ENCODE measurements around the gene LBX2.
"Not testable (repeated sequence)": the region's sequence is repeated elsewhere in the genome, so short reads cannot be mapped to it uniquely, and the experiment has no call there.

The LBX2 gene

DNA sequence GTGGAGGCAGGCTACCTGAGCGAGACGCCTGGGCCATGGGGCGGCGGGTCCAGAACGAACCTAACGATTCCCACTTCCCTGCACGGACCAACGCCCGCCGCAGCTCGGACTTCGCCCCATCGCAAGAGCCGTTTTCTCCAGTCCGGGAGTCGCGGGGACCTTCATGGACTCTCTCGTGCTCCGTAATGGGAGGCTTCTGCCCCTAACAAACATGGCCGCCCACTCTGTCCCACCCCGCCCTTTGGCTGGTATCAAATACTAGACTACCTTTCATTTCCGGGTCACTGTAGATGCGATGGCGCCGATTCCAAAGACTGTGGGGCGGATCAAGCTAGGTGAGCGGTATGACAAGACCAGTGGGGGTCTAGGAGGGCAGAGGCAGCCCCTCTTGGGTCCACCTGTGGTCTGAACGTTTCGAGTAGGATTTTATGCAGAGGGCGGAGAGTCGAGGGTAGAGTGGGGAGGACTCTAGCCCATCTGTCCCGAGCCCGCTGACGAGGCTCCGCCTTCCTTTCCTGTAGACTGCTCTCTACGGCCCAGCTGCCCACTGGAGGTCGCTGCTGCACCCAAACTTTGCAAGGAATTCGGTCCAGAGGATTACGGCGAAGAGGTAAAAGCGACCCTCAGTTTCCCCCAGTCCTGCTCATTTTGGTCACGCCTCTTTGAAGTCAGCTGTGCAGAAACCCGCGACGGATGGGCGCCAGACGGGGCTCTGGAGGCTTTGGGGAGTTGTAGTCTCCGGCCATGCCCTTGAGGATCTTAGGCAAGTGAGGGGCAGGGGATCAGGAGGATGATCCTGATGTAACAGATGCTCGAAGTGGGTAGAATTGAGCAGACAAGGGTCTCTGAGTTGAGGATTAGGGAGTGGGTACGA is 16.4 kb downstream of the LBX2 start, which contains the start of the genes CCDC142 and TTC31:
Gene CCDC142, minus strand, starts transcription at position 198 of the 874 bp plus-strand sequence. Its CDS starts 161 bp downstream, at position 37.
Gene TTC31, plus strand, starts transcription at position 281 of the 874 bp plus-strand sequence. Its CDS starts 15 bp downstream, at position 296.
- peak; percentile 85 to 86 for DNase-seq (ENCODE audit: low read depth in 2 of 2)

DNA sequence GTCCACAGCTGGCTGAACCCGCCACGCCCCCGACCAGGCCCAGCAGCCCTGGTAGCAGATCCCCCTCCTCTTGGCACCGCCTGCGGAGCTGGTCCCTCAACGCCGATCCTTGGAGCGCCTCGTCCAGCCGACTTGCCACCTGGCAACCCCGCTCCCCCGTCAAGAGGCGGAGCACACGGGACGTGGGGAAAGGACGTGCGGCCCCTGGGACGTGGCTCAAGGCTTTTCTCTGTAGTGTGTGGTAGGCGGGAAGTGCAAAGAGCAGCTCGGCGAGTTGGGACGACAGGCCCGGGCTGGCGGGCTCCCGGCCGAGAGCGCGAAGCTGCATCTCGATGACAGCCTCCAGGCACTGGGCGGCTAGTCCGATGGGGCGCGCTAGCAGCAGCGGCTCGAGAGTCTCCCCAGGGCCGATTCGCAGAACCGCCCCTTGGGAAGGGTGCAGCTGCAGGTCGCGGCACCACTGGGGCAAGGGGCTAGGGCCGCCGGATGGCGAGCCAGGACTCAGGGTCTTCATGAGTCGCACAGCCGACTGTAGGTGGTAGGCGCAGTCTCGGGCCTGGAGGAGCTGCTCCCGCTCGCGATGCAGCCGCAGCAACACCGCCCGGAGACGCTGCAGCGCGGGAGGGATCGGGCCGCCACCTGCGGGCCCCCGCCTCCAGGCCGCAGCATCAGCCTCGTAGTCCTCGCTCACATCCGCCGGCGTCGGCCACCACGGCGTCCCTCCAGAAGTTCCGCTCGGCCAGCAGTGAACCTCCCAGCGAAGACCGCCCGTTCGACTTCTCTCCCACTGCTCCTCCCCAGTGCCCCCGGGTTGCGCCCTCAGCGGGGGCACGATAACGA is 17.2 kb downstream of the LBX2 start:
- no peak for DNase-seq (ENCODE audit: low read depth in 2 of 2)

DNA sequence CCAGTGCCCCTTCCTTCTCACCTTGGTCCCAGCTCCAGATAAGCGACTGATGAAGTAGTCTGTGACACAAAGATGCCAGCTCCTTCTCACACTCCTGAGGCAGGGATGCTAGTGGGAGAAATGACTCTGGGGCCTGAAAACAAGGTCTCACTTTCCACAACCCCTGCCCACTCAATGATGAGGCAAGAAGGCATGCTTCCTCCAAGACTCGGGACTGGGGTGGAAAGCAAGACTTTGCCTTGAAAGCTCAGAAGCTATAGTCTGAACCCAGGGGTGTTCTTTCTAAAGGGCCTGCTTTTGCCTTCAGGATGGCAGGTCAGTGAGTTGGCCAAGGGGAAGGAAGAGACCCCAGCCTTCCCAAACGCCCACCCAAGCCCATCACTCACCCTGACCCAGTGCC is 18.0 kb downstream of the LBX2 start:
- no peak for DNase-seq (ENCODE audit: low read depth in 2 of 2)

DNA sequence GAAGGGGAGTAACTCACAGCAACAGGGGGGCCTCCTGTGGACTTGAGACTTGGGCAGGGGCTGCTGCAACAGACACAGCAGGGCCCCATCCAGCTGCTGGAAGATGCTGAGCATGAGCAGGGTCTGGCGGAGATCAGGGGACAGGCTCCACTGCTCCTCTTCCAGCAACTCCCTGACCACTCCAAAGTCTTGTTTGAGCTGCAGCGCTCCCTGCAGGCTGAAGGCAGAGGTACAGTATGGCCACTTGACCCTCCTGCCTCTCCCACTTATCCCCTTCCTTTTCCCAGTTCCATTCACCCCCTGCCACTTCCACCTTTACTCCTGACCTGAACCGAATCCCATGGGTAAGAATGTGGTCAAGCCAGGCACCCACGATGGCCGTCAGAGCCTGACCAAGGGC is 24.5 kb downstream of the LBX2 start:
- DNase-seq (ENCODE audit: low read depth in 2 of 2), result no peak

DNA sequence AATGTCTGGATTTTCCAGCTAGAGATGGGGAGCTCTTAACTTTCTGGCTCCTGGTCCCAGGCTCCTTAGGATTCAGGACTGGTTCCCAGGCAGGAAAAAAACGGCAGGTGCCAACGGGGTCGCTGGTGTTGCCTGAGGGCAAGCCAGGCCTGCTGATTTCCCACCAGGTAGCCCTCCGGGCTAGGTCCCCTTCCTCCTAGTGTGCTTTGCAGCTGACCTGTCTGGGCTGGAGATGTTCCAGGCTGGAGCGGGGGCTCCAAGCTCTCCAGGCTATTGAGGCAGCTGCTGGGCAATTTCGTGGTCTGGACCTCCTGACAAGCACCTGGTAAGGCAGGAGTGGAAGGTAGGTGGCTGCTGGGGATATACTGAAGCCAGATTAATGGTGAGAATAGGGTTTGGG is 24.9 kb downstream of the LBX2 start:
- DNase-seq (ENCODE audit: low read depth in 2 of 2), result no peak

DNA sequence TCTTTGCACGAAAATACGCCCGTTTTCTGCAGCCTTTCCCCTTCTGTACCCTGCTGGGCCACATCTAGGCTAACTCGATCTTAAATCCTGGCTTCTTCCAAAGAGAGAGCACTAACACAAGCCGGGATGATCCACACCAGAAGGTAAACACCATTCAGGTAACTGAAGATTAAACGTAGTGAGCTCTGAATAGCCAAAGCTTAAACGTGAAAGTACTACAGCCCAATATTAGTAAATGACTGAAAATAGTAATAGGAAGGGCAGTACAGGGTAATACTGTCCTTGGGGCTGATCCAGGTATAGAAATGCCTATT is 26.5 kb downstream of the LBX2 start:
- DNase-seq (ENCODE audit: low read depth in 2 of 2), result no peak

DNA sequence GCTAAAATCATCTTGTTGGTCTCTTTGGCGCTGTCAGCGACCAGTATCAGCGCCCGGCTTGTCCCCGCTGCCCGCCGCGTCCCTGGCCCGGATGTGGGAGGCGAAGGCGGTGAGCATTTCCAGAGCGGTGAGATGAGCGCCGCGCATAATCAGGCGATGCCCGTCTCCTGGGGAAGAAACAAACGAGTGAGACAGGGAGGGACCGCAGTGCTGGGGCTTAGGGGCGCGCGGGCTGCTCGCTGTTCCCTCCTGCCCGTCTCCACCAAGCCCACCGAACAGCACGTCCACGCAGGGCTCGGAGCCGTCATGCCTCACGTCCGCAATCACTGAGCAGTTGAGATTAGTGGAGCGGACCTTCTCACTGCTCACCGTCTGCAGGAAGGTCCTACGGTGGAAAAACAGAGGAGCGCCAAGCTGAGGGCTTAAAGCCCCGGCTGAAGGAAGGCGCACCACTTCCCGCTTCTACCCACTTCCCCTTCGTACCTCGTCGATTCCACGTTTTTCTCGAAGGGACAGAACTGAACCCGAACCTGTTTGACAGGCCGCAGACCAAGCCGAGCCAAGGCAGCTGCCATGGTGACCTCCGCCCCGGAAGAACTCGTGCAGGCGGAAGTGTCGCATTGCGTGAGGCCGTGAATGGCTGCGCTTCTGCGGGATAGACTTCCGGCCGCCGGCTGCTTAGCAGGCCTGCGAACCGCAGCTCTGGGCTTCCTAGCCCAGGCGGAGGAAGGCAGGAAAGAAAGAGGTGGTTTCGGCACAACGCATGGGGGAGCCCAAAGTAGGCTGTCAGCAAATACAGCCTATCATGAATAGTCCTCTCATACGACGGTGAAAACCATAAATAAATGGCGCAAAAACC is 27.1 kb downstream of the LBX2 start, which contains the start of gene MRPL53:
Gene MRPL53, minus strand, starts transcription at position 595 of the 859 bp plus-strand sequence. Its CDS starts 20 bp downstream, at position 575.
- DNase-seq (ENCODE audit: low read depth in 2 of 2), result peak; percentile 96

DNA sequence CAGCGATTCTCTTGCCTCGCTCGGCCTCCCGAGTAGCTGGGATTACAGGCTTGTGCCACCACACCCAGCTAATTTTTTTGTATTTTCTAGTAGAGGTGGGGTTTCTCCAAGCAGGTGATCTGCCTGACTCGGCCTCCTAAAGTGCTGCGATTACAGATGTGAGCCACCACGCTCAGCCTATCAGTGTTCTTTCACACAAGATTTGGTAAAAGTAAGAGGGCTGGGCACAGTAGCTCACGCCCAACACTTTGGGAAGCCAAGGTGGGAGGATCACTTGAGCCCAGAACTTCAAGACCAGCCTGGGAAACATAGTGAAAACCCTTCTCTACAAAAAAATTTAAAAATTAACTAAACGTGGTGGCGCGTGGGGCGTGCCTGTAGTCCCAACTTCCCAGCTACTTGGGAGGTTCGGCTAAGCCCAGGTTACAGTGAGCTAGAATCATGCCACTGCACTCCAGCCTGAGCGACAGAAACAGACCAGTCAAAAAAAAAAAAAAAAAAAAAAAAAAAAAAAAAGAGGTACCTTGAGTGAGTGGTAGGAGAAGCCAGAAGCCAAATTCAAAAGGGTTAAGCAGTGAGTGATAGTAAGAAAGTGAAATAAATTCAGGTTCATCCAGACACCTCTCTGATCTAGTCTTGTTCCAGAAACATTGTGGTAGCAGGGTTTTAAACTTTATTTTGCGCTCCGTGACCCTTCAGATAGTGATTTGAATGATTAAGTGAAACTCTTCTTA is 27.9 kb downstream of the LBX2 start:
- DNase-seq (ENCODE audit: low read depth in 2 of 2), result no peak

DNA sequence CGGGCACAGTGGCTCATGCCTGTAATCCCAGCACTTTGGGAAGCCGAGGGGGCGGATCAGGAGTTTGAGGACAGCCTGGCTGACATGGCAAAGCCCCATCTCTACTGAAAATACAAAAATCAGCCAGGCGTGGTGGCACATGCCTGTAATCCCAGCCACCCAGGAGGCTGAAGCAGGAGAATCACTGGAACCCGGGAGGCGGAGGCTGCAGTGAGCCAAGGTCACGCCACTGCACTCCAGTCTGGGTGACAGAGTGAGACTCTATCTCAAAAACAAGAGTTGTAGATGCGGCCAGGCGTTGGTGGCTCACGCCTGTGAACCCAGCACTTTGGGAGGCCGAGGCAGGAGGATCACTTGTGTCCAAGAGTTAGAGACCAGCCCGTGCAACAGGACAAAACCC is 28.7 kb downstream of the LBX2 start:
- DNase-seq (ENCODE audit: low read depth in 2 of 2), result not testable (repeated sequence)

DNA sequence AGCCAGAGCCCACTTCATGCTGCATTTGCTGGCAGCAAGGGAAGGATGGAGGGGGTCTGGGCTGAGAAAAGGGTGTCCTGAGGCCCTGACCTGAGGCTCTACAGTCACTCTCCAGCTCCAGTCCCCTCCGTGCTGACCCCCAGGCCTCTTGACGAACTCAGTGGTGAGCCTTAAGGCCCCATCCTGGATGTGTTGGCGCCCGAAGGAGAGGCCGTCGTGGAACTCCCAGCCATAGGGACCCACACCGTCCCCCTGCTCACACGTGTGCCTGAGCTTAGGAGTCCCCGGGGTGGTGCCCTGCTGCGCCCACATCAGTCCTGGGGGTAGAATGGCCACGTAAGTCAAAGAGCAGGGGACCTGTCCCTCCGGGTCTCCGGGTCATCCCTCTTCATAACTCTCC is 35.0 kb downstream of the LBX2 start:
- DNase-seq (ENCODE audit: low read depth in 2 of 2), result no peak

DNA sequence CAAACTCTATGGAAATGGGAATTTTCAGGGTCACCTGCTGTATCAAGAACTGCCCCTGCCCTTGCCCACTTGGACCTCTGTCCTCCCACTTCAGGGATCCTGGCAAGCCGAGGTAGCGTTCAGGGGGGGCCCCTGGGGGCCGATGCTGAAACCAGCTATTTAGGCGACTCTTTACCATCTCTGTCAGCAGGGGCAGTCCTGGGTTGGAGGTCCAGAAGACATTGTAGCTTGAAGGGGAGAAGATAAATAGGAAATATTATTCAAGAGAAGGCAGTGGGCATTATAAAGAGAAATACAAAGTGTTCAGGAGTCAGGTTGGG is 36.7 kb downstream of the LBX2 start:
- DNase-seq (ENCODE audit: low read depth in 2 of 2), result no peak

DNA sequence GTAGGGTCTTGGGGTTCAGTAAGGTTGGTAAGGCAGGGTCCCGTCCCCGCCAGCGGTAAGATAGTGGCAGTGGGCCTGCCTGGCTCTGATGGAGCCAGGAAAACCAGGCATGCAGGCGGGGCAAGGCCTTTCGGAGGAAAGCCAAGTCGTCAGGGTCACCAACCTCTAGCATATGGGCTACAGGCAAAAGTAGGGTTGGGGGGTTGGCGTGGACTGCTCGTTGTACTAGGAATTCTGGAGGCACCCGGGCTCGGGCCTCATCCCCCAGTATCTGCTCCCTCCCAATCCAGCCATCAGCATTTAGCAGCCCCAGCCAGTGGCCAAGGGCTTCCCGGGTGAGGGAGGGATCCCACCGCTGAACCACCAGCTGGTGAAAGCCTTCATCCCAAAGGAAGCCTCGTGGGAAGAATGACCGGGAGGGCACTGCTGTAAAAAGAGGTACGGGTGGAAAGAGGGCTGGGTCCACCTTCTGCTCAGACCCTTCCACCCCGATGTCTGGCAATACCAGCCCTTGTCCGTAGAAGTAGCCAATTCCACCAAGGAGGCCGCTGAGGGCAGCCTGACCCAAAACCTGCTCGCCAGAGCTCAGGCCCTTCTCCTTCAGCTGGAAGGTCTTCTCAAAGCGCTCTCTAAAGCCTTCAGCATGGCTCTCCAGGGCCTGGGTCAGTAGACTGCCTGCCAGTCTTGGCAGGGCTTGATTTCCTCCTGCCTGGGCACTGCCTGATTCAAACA is 37.2 kb downstream of the LBX2 start:
- DNase-seq (ENCODE audit: low read depth in 2 of 2), result no peak

DNA sequence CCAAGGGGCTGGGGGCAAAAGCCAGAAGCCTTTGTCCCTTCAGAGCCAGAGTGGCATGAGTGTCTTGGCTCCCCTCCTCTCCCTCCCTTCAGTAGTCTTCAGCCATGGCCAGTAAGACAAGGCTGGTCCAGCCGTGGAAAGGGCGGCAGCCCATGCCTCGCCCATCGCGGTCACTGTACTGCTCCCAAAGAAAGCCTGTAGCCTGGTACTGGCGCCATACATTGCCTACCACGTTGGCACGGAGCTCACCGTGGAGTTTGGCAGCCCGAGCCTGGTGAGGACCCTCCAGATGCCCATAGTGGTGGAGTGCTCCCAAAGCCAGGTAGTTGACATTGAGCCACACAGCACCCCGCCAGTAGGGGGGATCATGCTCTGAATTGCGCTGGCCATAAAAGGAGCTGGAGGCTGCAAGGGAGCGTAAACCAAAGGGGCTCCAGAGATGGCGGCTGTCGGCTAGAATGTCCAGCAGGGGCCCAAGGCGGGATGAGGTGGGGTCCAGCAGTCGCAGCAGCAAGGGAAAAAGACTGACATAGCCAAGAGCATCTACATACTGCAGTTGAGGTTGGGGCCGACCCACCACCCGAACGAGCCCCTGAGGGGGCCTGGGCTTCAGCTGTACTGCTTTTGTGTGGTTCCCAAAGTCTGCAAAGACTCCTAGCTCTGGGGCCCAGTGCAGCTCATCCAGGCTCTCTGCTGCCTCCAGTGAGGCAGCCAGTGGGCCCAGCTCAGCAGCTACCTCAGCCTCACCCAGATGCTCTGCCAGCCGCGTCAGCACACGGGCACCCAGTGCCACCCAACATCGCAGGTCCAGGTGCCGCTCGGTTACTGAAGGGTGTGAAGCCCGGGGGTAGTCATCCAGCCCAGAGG is 38.0 kb downstream of the LBX2 start:
- no peak for DNase-seq (ENCODE audit: low read depth in 2 of 2)

DNA sequence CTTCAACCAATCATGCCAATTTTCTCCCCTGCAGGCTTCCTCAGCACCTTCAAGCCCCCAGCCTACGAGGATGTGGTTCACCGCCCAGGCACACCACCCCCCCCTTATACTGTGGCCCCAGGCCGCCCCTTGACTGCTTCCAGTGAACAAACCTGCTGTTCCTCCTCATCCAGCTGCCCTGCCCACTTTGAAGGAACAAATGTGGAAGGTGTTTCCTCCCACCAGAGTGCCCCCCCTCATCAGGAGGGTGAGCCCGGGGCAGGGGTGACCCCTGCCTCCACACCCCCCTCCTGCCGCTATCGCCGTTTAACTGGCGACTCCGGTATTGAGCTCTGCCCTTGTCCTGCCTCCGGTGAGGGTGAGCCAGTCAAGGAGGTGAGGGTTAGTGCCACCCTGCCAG is 39.2 kb downstream of the LBX2 start:
- not testable (repeated sequence) for DNase-seq (ENCODE audit: low read depth in 2 of 2)

DNA sequence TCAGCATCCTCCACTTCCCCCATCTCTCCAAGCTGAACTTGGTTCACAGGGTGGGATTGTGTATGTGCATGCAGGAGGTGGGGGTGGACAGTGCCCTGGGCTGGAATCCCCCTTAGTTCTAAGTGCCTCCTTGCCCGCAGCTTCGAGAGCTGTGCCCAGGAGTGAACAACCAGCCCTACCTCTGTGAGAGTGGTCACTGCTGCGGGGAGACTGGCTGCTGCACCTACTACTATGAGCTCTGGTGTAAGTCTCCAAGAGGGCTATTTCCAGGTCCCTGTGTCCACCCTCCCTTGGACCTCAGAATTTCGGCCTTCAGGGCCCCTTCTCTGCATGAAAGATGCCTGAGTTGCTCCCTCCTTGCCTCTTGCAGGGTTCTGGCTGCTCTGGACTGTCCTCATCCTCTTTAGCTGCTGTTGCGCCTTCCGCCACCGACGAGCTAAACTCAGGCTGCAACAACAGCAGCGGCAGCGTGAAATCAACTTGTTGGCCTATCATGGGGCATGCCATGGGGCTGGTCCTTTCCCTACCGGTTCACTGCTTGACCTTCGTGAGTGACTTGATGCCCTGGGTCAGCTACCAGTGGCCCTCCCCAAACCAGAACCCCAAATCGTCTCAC is 39.8 kb downstream of the LBX2 start:
- not testable (repeated sequence) for DNase-seq (ENCODE audit: low read depth in 2 of 2)

DNA sequence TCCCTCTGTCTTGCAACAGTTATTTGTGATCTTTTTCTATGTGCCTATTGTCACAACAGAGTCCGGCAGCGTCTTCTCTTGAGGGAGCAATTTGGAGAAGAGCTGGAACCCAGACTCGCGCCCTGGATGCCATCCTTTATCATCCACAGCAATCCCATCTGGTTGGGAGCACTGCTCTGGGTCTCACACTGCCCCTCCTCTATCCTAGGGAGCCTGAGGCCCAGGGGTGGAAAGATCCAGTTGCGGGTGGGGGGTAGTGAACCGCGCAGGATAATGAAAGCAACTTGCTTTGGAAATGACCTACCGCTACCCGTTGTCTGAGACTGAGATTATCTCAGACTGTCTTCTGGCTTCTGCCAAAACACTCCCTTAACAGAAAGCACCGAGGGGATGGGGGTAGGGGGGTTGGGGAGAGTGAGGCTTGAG is 40.5 kb downstream of the LBX2 start:
- no peak for DNase-seq (ENCODE audit: low read depth in 2 of 2)

DNA sequence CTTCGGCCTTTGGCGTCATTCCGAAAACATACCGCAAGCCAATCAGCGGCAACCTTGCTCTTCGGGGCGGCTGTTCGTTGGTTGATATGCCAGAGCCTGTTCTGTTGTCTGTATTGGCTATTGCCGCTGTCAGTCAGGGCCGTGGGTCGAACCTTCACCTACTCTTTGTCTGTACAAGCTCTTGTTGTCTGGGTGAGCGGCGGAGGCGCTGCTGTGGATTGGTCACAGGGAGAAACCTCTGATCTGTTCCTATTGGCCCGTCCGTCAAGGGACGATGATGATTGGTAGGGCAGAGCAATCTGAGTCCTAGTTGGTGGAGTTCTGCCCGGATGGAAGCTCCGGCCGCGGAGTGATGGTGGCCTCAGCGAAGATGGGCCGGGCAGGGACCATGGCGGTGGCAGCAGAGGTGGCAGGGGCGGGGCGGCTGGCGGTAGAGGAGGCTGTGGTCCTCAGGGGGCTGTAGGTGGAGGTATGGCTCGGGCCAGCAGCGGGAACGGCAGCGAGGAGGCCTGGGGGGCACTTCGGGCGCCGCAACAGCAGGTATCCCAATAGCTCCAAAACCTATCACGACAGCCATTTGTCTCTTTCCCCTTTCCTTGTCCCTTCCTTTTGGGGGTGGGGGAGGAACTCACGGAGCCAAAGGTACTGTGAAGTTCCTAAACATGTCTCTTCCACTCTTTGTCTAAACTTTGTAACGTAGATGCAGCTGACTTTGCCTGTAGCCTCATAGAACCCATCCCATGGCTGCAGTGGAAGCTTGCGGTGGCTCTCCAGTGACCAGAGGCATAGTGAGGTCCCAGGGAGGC is 41.1 kb downstream of the LBX2 start, which contains the start of gene WBP1:
Gene WBP1, plus strand, starts transcription at position 307 of the 806 bp plus-strand sequence. Its CDS starts 165 bp downstream, at position 472.
- peak; percentile 92 to 98 for DNase-seq (ENCODE audit: low read depth in 2 of 2)

DNA sequence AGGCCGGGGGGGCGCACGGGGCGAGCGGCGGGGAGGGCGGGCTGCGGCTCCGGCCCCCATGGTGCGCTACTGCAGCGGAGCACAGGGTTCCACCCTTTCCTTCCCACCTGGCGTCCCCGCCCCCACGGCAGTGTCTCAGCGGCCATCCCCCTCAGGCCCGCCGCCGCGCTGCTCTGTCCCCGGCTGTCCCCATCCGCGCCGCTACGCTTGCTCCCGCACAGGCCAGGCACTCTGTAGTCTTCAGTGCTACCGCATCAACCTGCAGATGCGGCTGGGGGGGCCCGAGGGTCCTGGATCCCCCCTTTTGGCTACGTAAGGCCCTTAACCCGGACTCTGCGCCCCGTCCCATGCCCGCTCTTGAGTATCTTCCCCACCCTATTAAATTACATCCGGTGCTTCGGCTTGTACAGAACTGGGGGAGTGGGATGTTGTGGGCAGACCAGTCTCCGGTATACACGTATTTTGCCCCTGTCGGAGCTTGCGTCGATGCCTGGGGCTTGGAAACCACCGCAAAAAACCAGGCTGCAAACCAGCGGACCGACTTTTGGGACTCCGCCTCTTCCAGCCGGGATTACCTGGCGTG is 41.8 kb downstream of the LBX2 start:
- DNase-seq (ENCODE audit: low read depth in 2 of 2), result peak; percentile 64 to 81

Measured in stimulated activated CD4-positive, alpha-beta T cell treated with anti-CD3 and anti-CD28 coated beads, Interleukin-1b, Interleukin-23, amount 100 ng/mL, for 4 hours (primary cell).